OCI-LY3 (cell line): ENCODE measurements around the gene TUBB2A.

Experiments
- CTCF ChIP-seq: fragments of 200-600, 300-600 bp; sonication (generic); IDR thresholded peaks from 2 replicates; pipeline ENCODE4 v1.5.1; 2014; ENCODE audit warnings: antibody characterized with exemption, low read length, low read depth
- EZH2phosphoT487 ChIP-seq: fragments of 200-600 bp; shearing (Covaris generic); IDR thresholded peaks from 2 replicates; pipeline ENCODE4 v1.6.1; 2018; ENCODE audit warnings: antibody characterized with exemption, mixed run types, low read depth

GRCh38 chr6:3144571-3144970 is 12.8 kb downstream of the TUBB2A start:
- no peak for TF ChIP-seq CTCF
- TF ChIP-seq EZH2phosphoT487, result no peak
